Vagina (tissue), 2 donors: Measurements from ENCODE around the gene CDK9.

Experiments
- POLR2A ChIP-seq, 2 donors: fragments of 450-650 bp; IDR thresholded peaks; one replicate each; pipeline ENCODE4 v1.6.1; 2017; ENCODE audit warnings: antibody characterized with exemption in 2 of 2, mild to moderate bottlenecking in 2 of 2, moderate library complexity in 2 of 2
- POLR2AphosphoS5 ChIP-seq, 2 donors: sonication (generic); formaldehyde crosslinking; IDR thresholded peaks; one replicate each; pipeline ENCODE4 v1.9.0; 2017; ENCODE audit warnings: antibody characterized with exemption in 2 of 2, mild to moderate bottlenecking in 2 of 2, low read depth in 1 of 2; ENCODE audit not compliant: insufficient read depth in 1 of 2
- TF ChIP-seq, protein P1 (sequence below), 3 experiments: fragments of 450-650 bp in 2 of 3; fragments of 200-600 bp in 1 of 3; sonication (generic) in 1 of 3; IDR thresholded peaks; one replicate each; pipeline ENCODE4 v1.5.1; 2017 to 2019; ENCODE audit warnings: antibody characterized with exemption in 3 of 3, mild to moderate bottlenecking in 2 of 3, moderate library complexity in 2 of 3

DNA sequence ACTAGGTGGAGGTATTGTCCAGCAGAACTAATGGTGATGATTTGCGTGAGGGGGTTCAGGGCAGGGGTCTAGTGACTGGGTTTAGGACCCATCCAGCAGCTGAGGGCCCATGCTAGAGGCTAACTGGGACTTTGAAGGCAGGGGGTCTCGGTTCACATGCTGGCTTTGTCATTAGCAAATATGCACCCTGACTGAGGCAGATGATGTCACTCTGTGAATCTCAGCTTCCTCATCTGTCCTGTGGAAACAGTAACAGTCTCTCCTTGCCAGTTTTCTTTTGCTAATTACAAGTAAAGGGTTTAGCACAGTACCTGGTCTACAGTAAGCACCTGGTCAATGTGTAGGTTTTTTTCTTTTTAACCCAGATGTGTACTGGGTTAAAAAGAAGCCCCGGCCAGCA lies 12.6 kb upstream of the CDK9 start:
- TF ChIP-seq, protein P1, sequence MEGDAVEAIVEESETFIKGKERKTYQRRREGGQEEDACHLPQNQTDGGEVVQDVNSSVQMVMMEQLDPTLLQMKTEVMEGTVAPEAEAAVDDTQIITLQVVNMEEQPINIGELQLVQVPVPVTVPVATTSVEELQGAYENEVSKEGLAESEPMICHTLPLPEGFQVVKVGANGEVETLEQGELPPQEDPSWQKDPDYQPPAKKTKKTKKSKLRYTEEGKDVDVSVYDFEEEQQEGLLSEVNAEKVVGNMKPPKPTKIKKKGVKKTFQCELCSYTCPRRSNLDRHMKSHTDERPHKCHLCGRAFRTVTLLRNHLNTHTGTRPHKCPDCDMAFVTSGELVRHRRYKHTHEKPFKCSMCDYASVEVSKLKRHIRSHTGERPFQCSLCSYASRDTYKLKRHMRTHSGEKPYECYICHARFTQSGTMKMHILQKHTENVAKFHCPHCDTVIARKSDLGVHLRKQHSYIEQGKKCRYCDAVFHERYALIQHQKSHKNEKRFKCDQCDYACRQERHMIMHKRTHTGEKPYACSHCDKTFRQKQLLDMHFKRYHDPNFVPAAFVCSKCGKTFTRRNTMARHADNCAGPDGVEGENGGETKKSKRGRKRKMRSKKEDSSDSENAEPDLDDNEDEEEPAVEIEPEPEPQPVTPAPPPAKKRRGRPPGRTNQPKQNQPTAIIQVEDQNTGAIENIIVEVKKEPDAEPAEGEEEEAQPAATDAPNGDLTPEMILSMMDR (IDR thresholded peaks at IDR 0.05) = no peak
- TF ChIP-seq POLR2AphosphoS5 (IDR thresholded peaks at IDR 0.05; ENCODE audit: insufficient read depth in 1 of 2, low read depth in 1 of 2) = no peak
- TF ChIP-seq POLR2A (IDR thresholded peaks at IDR 0.05) = no peak
